Measurements from ENCODE around the gene DOK5. TPM values are rescaled to one million over a fixed set of nuclear protein-coding genes. Genes with fewer than 3 reads are reported as not detected.

Gene DOK5
- total and polyA plus RNA-seq, 12 donors, result 0.29 to 2.0 (median 1.2) TPM; not detected in 1

DNA sequence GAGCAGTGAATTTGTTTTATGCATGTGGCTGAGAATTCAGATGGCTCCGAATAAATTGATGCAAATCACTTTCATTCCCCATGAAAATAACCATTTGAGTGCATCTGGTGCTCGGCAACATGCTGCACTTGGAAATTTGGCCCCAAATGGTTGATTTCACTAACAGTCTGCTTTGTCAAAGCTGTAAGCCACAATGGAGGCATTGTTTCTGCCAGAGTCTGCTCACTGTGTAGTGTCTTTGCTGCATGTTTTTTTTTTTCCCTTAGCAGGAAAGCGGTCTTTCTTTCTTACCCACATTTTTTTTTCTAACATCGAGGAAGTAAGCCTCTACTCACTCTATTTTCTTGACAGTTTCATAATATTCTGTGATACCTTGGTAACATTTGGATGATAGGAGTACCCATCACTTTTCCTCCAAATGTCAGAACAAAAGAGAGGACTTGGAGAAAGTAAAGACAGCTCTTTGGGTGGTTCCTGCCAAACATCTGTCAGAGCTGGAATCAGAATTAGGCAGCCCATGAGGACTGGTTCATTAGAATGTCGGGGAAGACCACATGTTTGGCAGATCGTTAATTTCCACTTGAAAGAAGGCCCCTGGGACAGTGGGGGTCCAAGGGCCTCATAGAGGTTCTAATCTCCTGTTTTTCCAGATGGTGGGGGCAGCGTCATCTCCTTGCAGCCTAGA is 149.5 kb downstream of the DOK5 start:
- no peaks in the 10 kb centered on the region for H3K4me1 ChIP-seq (replicated peaks in 1 of 2)
- H3K9me3 ChIP-seq (replicated peaks in 1 of 3), result no peaks in the 10 kb centered on the region
- no peak for DNase-seq
- H3K36me3 ChIP-seq (replicated peaks in 1 of 2), result no peaks in the 10 kb centered on the region
- no peaks in the 10 kb centered on the region for H3K27me3 ChIP-seq
- H3K4me3 ChIP-seq, result no peak overlapping the region
- TF ChIP-seq, protein P1, sequence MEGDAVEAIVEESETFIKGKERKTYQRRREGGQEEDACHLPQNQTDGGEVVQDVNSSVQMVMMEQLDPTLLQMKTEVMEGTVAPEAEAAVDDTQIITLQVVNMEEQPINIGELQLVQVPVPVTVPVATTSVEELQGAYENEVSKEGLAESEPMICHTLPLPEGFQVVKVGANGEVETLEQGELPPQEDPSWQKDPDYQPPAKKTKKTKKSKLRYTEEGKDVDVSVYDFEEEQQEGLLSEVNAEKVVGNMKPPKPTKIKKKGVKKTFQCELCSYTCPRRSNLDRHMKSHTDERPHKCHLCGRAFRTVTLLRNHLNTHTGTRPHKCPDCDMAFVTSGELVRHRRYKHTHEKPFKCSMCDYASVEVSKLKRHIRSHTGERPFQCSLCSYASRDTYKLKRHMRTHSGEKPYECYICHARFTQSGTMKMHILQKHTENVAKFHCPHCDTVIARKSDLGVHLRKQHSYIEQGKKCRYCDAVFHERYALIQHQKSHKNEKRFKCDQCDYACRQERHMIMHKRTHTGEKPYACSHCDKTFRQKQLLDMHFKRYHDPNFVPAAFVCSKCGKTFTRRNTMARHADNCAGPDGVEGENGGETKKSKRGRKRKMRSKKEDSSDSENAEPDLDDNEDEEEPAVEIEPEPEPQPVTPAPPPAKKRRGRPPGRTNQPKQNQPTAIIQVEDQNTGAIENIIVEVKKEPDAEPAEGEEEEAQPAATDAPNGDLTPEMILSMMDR (IDR thresholded peaks at IDR 0.05), result no peak
- no peak overlapping the region for H3K27ac ChIP-seq
- WGBS, 4 donors, result 38 to 48% (median 45%) methylated on average over 7 of the region's 7 CpGs
- intact Hi-C loops (cut with DNase I), result no loop called here

DNA sequence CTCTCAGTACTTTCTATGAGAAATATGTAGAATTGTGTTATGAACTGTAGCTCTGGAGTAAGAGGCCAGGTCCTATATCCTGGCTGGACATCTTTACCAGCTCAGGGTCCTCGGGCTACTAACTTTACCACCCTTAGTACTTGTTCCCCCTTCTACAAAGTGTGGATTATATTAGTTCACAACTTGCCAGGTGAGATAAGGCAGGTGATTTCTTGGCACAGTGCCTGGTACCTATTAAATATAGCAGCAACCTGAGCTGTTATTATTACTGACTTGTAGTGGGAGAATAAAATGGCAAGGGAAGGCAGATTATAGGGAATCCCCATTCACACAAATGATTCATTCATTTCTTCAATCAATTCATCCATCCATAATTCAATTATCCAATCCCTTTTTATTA is 150.1 kb downstream of the DOK5 start:
- Histone ChIP-seq H3K4me3 (no peak overlapping the region), H3K27ac (no peak overlapping the region), H3K4me1 (replicated peaks in 1 of 2) (no peaks in the 10 kb centered on the region), H3K27me3 (no peaks in the 10 kb centered on the region), H3K9me3 (replicated peaks in 1 of 3) (no peaks in the 10 kb centered on the region), H3K36me3 (replicated peaks in 1 of 2) (no peaks in the 10 kb centered on the region)
- no peak for DNase-seq
- WGBS, 4 donors, result 56 to 72% (median 60%) methylated on average over 1 of the region's 1 CpG
- intact Hi-C loops (cut with DNase I), result no loop called here
- TF ChIP-seq POLR2A (IDR thresholded peaks at IDR 0.05), result no peak
- TF ChIP-seq, protein P1 (IDR thresholded peaks at IDR 0.05), result no peak

DNA sequence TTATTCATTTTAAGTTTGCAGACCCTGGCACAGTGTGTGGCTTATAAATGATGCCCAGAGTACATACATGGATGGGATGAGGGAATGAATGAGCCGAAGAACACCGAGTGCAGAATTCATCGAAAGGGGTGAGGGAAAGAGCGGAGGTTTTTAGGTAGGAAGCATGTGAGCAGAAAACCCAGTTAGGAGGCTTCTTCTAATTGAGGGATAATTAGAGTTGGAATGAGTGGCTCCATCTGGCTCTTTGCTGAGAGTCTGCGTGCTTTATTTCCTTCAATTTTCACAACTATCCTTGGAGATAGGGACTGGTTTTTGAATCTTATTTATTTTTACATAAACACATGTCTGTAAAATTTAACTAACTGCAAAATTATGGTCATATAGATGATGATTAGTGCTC is 150.7 kb downstream of the DOK5 start:
- Histone ChIP-seq H3K27me3 (no peaks in the 10 kb centered on the region), H3K36me3 (replicated peaks in 1 of 2) (no peaks in the 10 kb centered on the region), H3K9me3 (replicated peaks in 1 of 3) (no peaks in the 10 kb centered on the region), H3K4me3 (no peak overlapping the region), H3K4me1 (replicated peaks in 1 of 2) (no peaks in the 10 kb centered on the region), H3K27ac (no peak overlapping the region)
- intact Hi-C loops (cut with DNase I), result no loop called here
- DNase-seq, result no peak
- no peak for TF ChIP-seq POLR2A (IDR thresholded peaks at IDR 0.05)
- WGBS, 4 donors, result 87 to 95% (median 91%) methylated on average over 5 of the region's 5 CpGs

DNA sequence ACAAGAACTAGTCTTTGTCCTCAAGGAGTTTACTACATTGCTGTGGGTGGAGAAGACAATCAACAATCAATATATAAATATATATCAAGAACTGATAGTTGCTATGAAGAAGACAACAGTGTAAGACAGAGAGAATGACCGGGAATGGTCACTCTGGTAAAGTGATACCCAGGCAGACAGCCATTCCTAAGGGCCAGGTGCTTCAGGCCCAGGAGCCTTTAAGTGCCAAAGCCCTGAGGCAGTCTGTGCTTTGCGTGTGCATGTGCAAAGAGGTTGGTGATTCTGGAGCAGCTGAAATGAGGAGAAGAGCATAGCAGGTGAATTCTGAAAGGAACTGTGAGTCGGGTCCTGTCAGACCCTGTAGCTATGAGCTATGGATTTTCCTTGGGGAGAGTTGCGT is 154.2 kb downstream of the DOK5 start:
- intact Hi-C loops (cut with DNase I), result no loop called here
- WGBS, 4 donors, result 88 to 93% (median 89%) methylated on average over 4 of the region's 4 CpGs
- H3K27ac ChIP-seq, result no peak overlapping the region
- no peak for DNase-seq
- no peak for TF ChIP-seq POLR2A (IDR thresholded peaks at IDR 0.05)
- TF ChIP-seq, protein P1 (IDR thresholded peaks at IDR 0.05), result no peak
- no peaks in the 10 kb centered on the region for H3K27me3 ChIP-seq
- H3K4me3 ChIP-seq, result no peak overlapping the region
- no peaks in the 10 kb centered on the region for H3K36me3 ChIP-seq (replicated peaks in 1 of 2)
- H3K4me1 ChIP-seq (replicated peaks in 1 of 2), result no peaks in the 10 kb centered on the region
- no peaks in the 10 kb centered on the region for H3K9me3 ChIP-seq (replicated peaks in 1 of 3)

DNA sequence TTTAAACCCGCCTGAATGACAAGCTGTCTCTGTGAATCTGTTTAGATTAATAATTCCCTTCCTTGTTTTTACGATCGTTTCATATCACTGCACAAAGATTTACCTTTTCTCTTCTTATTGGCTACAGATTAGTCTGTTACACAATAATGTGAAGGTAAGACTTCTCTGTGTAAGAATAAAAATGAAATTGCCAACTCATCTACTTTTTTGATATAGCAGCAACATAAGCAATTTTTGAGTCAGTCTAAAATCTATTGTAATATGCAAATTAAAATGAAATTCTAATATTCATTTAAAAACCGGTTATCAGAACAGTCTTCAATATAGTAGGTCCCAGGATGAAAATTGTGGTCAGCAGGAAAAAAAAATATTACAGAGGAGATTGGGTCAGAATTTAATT is 155.2 kb downstream of the DOK5 start:
- H3K27me3 ChIP-seq, result no peaks in the 10 kb centered on the region
- TF ChIP-seq, protein P1 (IDR thresholded peaks at IDR 0.05), result no peak
- TF ChIP-seq POLR2A (IDR thresholded peaks at IDR 0.05), result no peak
- WGBS, 4 donors, result 61 to 79% (median 76%) methylated on average over 4 of the region's 4 CpGs

More for the DNA sequence above, 155.2 kb downstream of the DOK5 start:
- Histone ChIP-seq H3K9me3 (replicated peaks in 1 of 3) (no peaks in the 10 kb centered on the region), H3K4me1 (replicated peaks in 1 of 2) (no peaks in the 10 kb centered on the region), H3K4me3 (no peak overlapping the region), H3K27ac (no peak overlapping the region), H3K36me3 (replicated peaks in 1 of 2) (no peaks in the 10 kb centered on the region)
- DNase-seq, result no peak
- intact Hi-C loops (cut with DNase I), result no loop called here

Measured in adrenal gland (tissue), 12 donors.